Measurements from ENCODE around the gene ABHD11.

The ABHD11 gene

GRCh38 chr7:73703757-73704639 lies 34.6 kb downstream of the ABHD11 start:
- H3K9me3 ChIP-seq (ENCODE audit: insufficient read depth, low read depth, low read length): peaks cover 1% of the 10 kb centered on the region
- WGBS (ENCODE audit: extremely low coverage, insufficient coverage, insufficient read length): no CpG with 5 or more reads among the region's 45 CpGs
- no peak overlapping the region for H2BK5ac ChIP-seq (ENCODE audit: low read depth, low read length, poor library complexity)

GRCh38 chr7:73703225-73703624 lies 35.4 kb downstream of the ABHD11 start:
- no peak overlapping the region for H4K8ac ChIP-seq (ENCODE audit: low read depth, low read length)
- no peak overlapping the region for H4K12ac ChIP-seq (ENCODE audit: low read depth, low read length)
- H2BK120ac ChIP-seq (ENCODE audit: insufficient read depth, low read length, poor library complexity): no peak overlapping the region
- H2AK5ac ChIP-seq (ENCODE audit: low read length): no peak overlapping the region
- no CpG with 5 or more reads among the region's 13 CpGs for WGBS (ENCODE audit: extremely low coverage, insufficient coverage, insufficient read length)
- no peak overlapping the region for H3K14ac ChIP-seq (ENCODE audit: low read length)
- no peak overlapping the region for H3K4me2 ChIP-seq (ENCODE audit: low read length)
- H3K4me1 ChIP-seq (ENCODE audit: control insufficient read depth in 1 of 2, insufficient read depth in 2 of 2, low read length in 2 of 2): peaks cover 2% of the 10 kb centered on the region in 2 experiments
- no peaks in the 10 kb centered on the region for H3K79me1 ChIP-seq (ENCODE audit: low read length)
- H3K4ac ChIP-seq (ENCODE audit: low read depth, low read length): no peak overlapping the region
- H3K79me2 ChIP-seq (ENCODE audit: control insufficient read depth, insufficient read depth, low read length, poor library complexity): no peaks in the 10 kb centered on the region
- no peaks in the 10 kb centered on the region for H3K27me3 ChIP-seq (ENCODE audit: insufficient read depth, low read length)
- H3K9me3 ChIP-seq (ENCODE audit: insufficient read depth, low read depth, low read length): no peaks in the 10 kb centered on the region
- H3K18ac ChIP-seq (ENCODE audit: low read length): no peak overlapping the region
- no peak overlapping the region for H3K9ac ChIP-seq (ENCODE audit: low read length)
- DNase-seq: no peak
- no peak overlapping the region for H2BK5ac ChIP-seq (ENCODE audit: low read depth, low read length, poor library complexity)
- no peak overlapping the region for H4K91ac ChIP-seq (ENCODE audit: low read depth, low read length)
- H3K4me3 ChIP-seq (ENCODE audit: low read depth, low read length): no peak overlapping the region
- peaks cover 36 to 42% of the 10 kb centered on the region in 2 experiments for H3K36me3 ChIP-seq (ENCODE audit: control insufficient read depth in 1 of 2, insufficient read depth in 2 of 2, low read length in 2 of 2)
- H2BK12ac ChIP-seq (ENCODE audit: low read length): no peak overlapping the region
- no peak overlapping the region for H3K23ac ChIP-seq (ENCODE audit: low read length)
- no peak overlapping the region for H3K27ac ChIP-seq (ENCODE audit: low read depth, low read length)
- no peak overlapping the region for H2AFZ ChIP-seq (ENCODE audit: insufficient read depth, low read length, poor library complexity)

More at GRCh38 chr7:73703757-73704639, 34.6 kb downstream of the ABHD11 start:
- Histone ChIP-seq H3K79me2 (ENCODE audit: control insufficient read depth, insufficient read depth, low read length, poor library complexity) (no peaks in the 10 kb centered on the region), H3K27ac (ENCODE audit: low read depth, low read length) (no peak overlapping the region), H2AFZ (ENCODE audit: insufficient read depth, low read length, poor library complexity) (no peak overlapping the region), H4K91ac (ENCODE audit: low read depth, low read length) (no peak overlapping the region), H2AK5ac (ENCODE audit: low read length) (no peak overlapping the region), H3K23ac (ENCODE audit: low read length) (no peak overlapping the region), H2BK120ac (ENCODE audit: insufficient read depth, low read length, poor library complexity) (no peak overlapping the region), H3K4me3 (ENCODE audit: low read depth, low read length) (no peak overlapping the region), H3K4me1 (ENCODE audit: control insufficient read depth in 1 of 2, insufficient read depth in 2 of 2, low read length in 2 of 2) (peaks cover 2% of the 10 kb centered on the region in 2 experiments), H4K8ac (ENCODE audit: low read depth, low read length) (no peak overlapping the region), H3K79me1 (ENCODE audit: low read length) (no peaks in the 10 kb centered on the region), H3K14ac (ENCODE audit: low read length) (no peak overlapping the region), H3K36me3 (ENCODE audit: control insufficient read depth in 1 of 2, insufficient read depth in 2 of 2, low read length in 2 of 2) (peaks cover 29 to 36% of the 10 kb centered on the region in 2 experiments), H3K27me3 (ENCODE audit: insufficient read depth, low read length) (no peaks in the 10 kb centered on the region), H3K4ac (ENCODE audit: low read depth, low read length) (no peak overlapping the region), H4K12ac (ENCODE audit: low read depth, low read length) (no peak overlapping the region), H3K18ac (ENCODE audit: low read length) (no peak overlapping the region), H3K9ac (ENCODE audit: low read length) (no peak overlapping the region), H2BK12ac (ENCODE audit: low read length) (no peak overlapping the region), H3K4me2 (ENCODE audit: low read length) (no peak overlapping the region)
- peak; percentile 80 to 85 for DNase-seq

- Histone ChIP-seq H3K18ac (ENCODE audit: low read length) (no peak overlapping the region), H3K27ac (ENCODE audit: low read depth, low read length) (no peak overlapping the region), H2BK120ac (ENCODE audit: insufficient read depth, low read length, poor library complexity) (no peak overlapping the region), H2BK5ac (ENCODE audit: low read depth, low read length, poor library complexity) (no peak overlapping the region), H3K9me3 (ENCODE audit: insufficient read depth, low read depth, low read length) (no peaks in the 10 kb centered on the region), H3K4me1 (ENCODE audit: control insufficient read depth in 1 of 2, insufficient read depth in 2 of 2, low read length in 2 of 2) (peaks cover 2% of the 10 kb centered on the region in 2 experiments), H3K14ac (ENCODE audit: low read length) (no peak overlapping the region), H3K4me3 (ENCODE audit: low read depth, low read length) (no peak overlapping the region), H2AK5ac (ENCODE audit: low read length) (no peak overlapping the region), H2BK12ac (ENCODE audit: low read length) (no peak overlapping the region), H3K27me3 (ENCODE audit: insufficient read depth, low read length) (no peaks in the 10 kb centered on the region), H4K8ac (ENCODE audit: low read depth, low read length) (no peak overlapping the region), H3K79me1 (ENCODE audit: low read length) (no peaks in the 10 kb centered on the region), H4K91ac (ENCODE audit: low read depth, low read length) (no peak overlapping the region), H4K12ac (ENCODE audit: low read depth, low read length) (no peak overlapping the region), H3K4ac (ENCODE audit: low read depth, low read length) (no peak overlapping the region), H3K36me3 (ENCODE audit: control insufficient read depth in 1 of 2, insufficient read depth in 2 of 2, low read length in 2 of 2) (peaks cover 36 to 43% of the 10 kb centered on the region in 2 experiments), H3K4me2 (ENCODE audit: low read length) (no peak overlapping the region), H3K23ac (ENCODE audit: low read length) (no peak overlapping the region), H3K79me2 (ENCODE audit: control insufficient read depth, insufficient read depth, low read length, poor library complexity) (no peaks in the 10 kb centered on the region), H3K9ac (ENCODE audit: low read length) (no peak overlapping the region), H2AFZ (ENCODE audit: insufficient read depth, low read length, poor library complexity) (no peak overlapping the region)
- no peak for DNase-seq
- WGBS (ENCODE audit: extremely low coverage, insufficient coverage, insufficient read length): no CpG with 5 or more reads among the region's 18 CpGs
These were observed 35.9 kb downstream of the ABHD11 start for GRCh38 chr7:73702665-73703064.

GRCh38 chr7:73702226-73702625 lies 36.4 kb downstream of the ABHD11 start:
- H3K36me3 ChIP-seq (ENCODE audit: control insufficient read depth in 1 of 2, insufficient read depth in 2 of 2, low read length in 2 of 2): peaks cover 41 to 48% of the 10 kb centered on the region in 2 experiments
- H3K18ac ChIP-seq (ENCODE audit: low read length): no peak overlapping the region
- no peak overlapping the region for H4K91ac ChIP-seq (ENCODE audit: low read depth, low read length)
- no CpG with 5 or more reads among the region's 8 CpGs for WGBS (ENCODE audit: extremely low coverage, insufficient coverage, insufficient read length)
- no peak overlapping the region for H2BK120ac ChIP-seq (ENCODE audit: insufficient read depth, low read length, poor library complexity)
- H4K12ac ChIP-seq (ENCODE audit: low read depth, low read length): no peak overlapping the region
- H4K8ac ChIP-seq (ENCODE audit: low read depth, low read length): no peak overlapping the region
- H3K4ac ChIP-seq (ENCODE audit: low read depth, low read length): no peak overlapping the region
- no peak overlapping the region for H3K9ac ChIP-seq (ENCODE audit: low read length)
- H3K79me2 ChIP-seq (ENCODE audit: control insufficient read depth, insufficient read depth, low read length, poor library complexity): no peaks in the 10 kb centered on the region
- no peak for DNase-seq
- peaks cover 2% of the 10 kb centered on the region in 2 experiments for H3K4me1 ChIP-seq (ENCODE audit: control insufficient read depth in 1 of 2, insufficient read depth in 2 of 2, low read length in 2 of 2)
- no peak overlapping the region for H2AK5ac ChIP-seq (ENCODE audit: low read length)
- no peak overlapping the region for H3K4me2 ChIP-seq (ENCODE audit: low read length)
- no peak overlapping the region for H3K27ac ChIP-seq (ENCODE audit: low read depth, low read length)
- no peak overlapping the region for H3K14ac ChIP-seq (ENCODE audit: low read length)
- no peak overlapping the region for H2BK12ac ChIP-seq (ENCODE audit: low read length)
- H3K4me3 ChIP-seq (ENCODE audit: low read depth, low read length): no peak overlapping the region
- no peaks in the 10 kb centered on the region for H3K9me3 ChIP-seq (ENCODE audit: insufficient read depth, low read depth, low read length)
- no peaks in the 10 kb centered on the region for H3K27me3 ChIP-seq (ENCODE audit: insufficient read depth, low read length)
- no peaks in the 10 kb centered on the region for H3K79me1 ChIP-seq (ENCODE audit: low read length)
- no peak overlapping the region for H3K23ac ChIP-seq (ENCODE audit: low read length)
- no peak overlapping the region for H2BK5ac ChIP-seq (ENCODE audit: low read depth, low read length, poor library complexity)
- H2AFZ ChIP-seq (ENCODE audit: insufficient read depth, low read length, poor library complexity): no peak overlapping the region
